Lower leg skin (tissue), 3 donors: ENCODE data around the gene ARHGDIA.

Experiments
- CTCF ChIP-seq, 3 donors: fragments of 450-650 bp; IDR thresholded peaks; one replicate each; pipeline ENCODE4 v1.5.1; 2016; ENCODE audit warnings: antibody characterized with exemption in 3 of 3, mild to moderate bottlenecking in 3 of 3, moderate library complexity in 2 of 3
- POLR2A ChIP-seq, 2 donors: fragments of 450-650 bp; IDR thresholded peaks; one replicate each; pipeline ENCODE4 v1.6.1; 2016 to 2017; ENCODE audit warnings: antibody characterized with exemption in 2 of 2, mild to moderate bottlenecking in 1 of 2, moderate library complexity in 1 of 2

- TF ChIP-seq CTCF (IDR thresholded peaks at IDR 0.05) (no peak), POLR2A (IDR thresholded peaks at IDR 0.05) (no peak)
These were observed 39.1 kb upstream of the ARHGDIA start for GRCh38 chr17:81909966-81910839.
